ENCODE data around the gene KLRF2.

The KLRF2 gene

DNA sequence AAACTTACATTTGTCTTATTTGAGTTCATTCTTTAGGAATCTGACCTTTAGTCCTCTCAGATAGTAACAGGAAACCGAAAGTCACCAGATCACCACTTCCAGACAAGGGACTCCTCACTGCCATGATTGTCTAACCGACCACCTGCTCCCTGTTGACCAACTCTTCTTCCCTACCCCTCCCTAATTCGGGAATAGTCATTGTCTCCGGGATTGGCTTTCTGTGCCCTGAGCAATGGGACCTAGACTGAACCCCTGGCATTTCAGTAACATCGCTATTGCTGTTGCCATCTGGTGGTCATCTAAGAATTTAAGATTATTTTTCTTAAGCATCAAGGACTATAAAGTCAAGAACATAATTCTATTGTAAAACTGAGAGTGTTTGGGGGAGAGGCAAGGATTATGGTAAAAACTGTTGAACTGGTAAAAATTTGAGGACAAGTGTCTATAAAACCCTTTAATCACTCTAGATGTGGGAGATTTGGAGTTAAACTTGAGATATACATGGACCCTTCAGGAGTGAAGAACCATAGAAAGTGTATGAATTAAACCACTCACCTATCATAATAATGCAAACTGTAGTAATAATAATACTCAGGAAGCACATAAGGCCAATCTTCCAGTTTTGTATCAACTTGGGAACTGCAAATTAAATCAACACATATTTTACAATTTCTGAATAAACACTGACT is 44.6 kb downstream of the KLRF2 start:
- Histone ChIP-seq H3K27me3 (ENCODE audit: insufficient read depth, poor library complexity, severe bottlenecking) (no peaks in the 10 kb centered on the region), H3K27ac (replicated peaks) (no peak overlapping the region), H3K4me3 (replicated peaks; ENCODE audit: insufficient read depth, low read length) (no peak overlapping the region)
- DNase-seq (ENCODE audit: low read depth in 1 of 2, low spot score in 1 of 2) = peak in 1 of 2 experiments; percentile 21
- TF ChIP-seq, protein P1, sequence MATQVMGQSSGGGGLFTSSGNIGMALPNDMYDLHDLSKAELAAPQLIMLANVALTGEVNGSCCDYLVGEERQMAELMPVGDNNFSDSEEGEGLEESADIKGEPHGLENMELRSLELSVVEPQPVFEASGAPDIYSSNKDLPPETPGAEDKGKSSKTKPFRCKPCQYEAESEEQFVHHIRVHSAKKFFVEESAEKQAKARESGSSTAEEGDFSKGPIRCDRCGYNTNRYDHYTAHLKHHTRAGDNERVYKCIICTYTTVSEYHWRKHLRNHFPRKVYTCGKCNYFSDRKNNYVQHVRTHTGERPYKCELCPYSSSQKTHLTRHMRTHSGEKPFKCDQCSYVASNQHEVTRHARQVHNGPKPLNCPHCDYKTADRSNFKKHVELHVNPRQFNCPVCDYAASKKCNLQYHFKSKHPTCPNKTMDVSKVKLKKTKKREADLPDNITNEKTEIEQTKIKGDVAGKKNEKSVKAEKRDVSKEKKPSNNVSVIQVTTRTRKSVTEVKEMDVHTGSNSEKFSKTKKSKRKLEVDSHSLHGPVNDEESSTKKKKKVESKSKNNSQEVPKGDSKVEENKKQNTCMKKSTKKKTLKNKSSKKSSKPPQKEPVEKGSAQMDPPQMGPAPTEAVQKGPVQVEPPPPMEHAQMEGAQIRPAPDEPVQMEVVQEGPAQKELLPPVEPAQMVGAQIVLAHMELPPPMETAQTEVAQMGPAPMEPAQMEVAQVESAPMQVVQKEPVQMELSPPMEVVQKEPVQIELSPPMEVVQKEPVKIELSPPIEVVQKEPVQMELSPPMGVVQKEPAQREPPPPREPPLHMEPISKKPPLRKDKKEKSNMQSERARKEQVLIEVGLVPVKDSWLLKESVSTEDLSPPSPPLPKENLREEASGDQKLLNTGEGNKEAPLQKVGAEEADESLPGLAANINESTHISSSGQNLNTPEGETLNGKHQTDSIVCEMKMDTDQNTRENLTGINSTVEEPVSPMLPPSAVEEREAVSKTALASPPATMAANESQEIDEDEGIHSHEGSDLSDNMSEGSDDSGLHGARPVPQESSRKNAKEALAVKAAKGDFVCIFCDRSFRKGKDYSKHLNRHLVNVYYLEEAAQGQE (IDR thresholded peaks at IDR 0.05; ENCODE audit: insufficient replicate concordance, low read depth) = no peak
- TF ChIP-seq, protein P2, sequence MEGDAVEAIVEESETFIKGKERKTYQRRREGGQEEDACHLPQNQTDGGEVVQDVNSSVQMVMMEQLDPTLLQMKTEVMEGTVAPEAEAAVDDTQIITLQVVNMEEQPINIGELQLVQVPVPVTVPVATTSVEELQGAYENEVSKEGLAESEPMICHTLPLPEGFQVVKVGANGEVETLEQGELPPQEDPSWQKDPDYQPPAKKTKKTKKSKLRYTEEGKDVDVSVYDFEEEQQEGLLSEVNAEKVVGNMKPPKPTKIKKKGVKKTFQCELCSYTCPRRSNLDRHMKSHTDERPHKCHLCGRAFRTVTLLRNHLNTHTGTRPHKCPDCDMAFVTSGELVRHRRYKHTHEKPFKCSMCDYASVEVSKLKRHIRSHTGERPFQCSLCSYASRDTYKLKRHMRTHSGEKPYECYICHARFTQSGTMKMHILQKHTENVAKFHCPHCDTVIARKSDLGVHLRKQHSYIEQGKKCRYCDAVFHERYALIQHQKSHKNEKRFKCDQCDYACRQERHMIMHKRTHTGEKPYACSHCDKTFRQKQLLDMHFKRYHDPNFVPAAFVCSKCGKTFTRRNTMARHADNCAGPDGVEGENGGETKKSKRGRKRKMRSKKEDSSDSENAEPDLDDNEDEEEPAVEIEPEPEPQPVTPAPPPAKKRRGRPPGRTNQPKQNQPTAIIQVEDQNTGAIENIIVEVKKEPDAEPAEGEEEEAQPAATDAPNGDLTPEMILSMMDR (IDR thresholded peaks at IDR 0.05; ENCODE audit: insufficient read depth, low read length) = peak; percentile 6

DNA sequence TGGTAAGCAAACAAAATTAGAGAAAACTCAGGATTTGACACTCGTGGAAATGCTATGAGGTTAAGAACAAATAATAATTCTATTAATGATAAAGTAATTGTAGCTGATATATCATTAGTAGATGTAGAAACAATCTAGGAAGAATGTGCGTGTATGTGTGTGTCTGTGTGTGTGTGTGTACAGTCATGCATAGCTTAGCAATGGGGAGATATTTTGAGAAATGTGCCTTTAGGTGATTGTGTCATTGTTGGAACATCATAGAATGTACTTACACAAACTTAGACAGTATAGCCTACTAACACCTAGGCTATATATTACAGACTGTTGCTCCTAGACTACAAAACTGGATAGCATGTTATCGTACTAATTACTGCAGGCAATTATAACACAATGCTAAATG is 45.6 kb downstream of the KLRF2 start:
- Histone ChIP-seq H3K27me3 (ENCODE audit: insufficient read depth, poor library complexity, severe bottlenecking) (no peaks in the 10 kb centered on the region), H3K4me3 (replicated peaks; ENCODE audit: insufficient read depth, low read length) (no peak overlapping the region), H3K27ac (replicated peaks) (no peak overlapping the region)
- no peak for TF ChIP-seq POLR2AphosphoS5 (IDR thresholded peaks at IDR 0.05; ENCODE audit: low read depth)
- TF ChIP-seq, protein P2 (IDR thresholded peaks at IDR 0.05; ENCODE audit: insufficient read depth, low read length) = no peak
- no peak for DNase-seq (ENCODE audit: low read depth in 1 of 2, low spot score in 1 of 2)

DNA sequence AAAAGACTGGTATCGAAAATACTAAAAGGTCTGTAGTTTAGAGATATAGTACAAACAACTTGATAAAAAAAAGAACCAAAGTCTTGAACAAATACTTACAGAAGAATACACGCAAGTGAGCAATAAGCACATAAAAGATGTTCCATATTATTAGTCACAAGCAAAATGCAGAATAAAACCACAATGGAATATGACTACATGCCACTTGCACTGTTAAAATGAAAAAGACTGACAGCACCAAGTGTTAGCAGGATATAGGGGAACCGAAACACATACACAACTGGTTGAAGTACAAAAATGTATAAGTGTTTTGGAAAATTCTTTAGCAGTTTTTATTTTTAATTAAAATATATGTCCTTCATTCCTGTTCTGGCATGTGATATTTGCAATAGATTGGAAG is 47.3 kb downstream of the KLRF2 start:
- Histone ChIP-seq H3K4me3 (replicated peaks; ENCODE audit: insufficient read depth, low read length) (no peak overlapping the region), H3K27me3 (ENCODE audit: insufficient read depth, poor library complexity, severe bottlenecking) (no peaks in the 10 kb centered on the region), H3K27ac (replicated peaks) (no peak overlapping the region)
- no peak for DNase-seq (ENCODE audit: low read depth in 1 of 2, low spot score in 1 of 2)
- TF ChIP-seq SPI1 (IDR thresholded peaks at IDR 0.05; ENCODE audit: borderline replicate concordance, low read depth) (no peak), GABPA (IDR thresholded peaks at IDR 0.05; ENCODE audit: low read depth) (no peak)
- TF ChIP-seq, protein P1 (IDR thresholded peaks at IDR 0.05; ENCODE audit: insufficient replicate concordance, low read depth) = no peak
- TF ChIP-seq, protein P2 (IDR thresholded peaks at IDR 0.05; ENCODE audit: insufficient read depth, low read length) = no peak

DNA sequence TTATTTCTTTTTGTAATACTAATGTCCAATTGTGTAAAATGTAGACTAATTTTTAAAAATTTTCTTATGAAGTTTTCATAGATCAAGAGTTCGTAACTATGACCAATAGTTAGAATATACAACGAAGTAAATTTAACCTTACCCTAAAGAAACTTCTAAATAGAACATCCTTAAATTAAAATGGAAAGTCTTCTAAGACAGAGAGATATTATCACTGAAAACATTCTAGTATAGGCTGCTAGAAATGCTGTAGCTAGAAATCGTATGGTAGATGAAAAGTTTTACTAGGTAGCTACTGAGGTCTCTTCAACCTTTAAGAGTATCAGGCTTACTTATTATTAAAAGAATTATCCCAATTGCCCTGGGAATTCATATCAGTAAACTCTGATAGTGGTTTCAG is 50.0 kb downstream of the KLRF2 start:
- no peak for TF ChIP-seq GABPA (IDR thresholded peaks at IDR 0.05; ENCODE audit: low read depth)
- no peak for DNase-seq (ENCODE audit: low read depth in 1 of 2, low spot score in 1 of 2)
- H3K4me3 ChIP-seq (replicated peaks; ENCODE audit: insufficient read depth, low read length) = no peak overlapping the region
- no peak overlapping the region for H3K27ac ChIP-seq (replicated peaks)
- no peaks in the 10 kb centered on the region for H3K27me3 ChIP-seq (ENCODE audit: insufficient read depth, poor library complexity, severe bottlenecking)

All from HL-60 (cell line).